H9 (cell line): ENCODE measurements around the gene CLEC10A. TPM values are rescaled to one million over a fixed set of nuclear protein-coding genes. Genes with fewer than 3 reads are reported as not detected.

Experiments
- DNase-seq: peaks from one replicate; pipeline ENCODE4 v3.0.0-alpha.2; 2017
- H2AFZ ChIP-seq: one replicate; pipeline ENCODE4 v1.6.1; 2013; ENCODE audit warnings: mild to moderate bottlenecking, low read length, control low read depth, moderate library complexity
- H2AK5ac ChIP-seq: 2 replicates; pipeline ENCODE4 v1.6.1; 2013; ENCODE audit warnings: low read length, control low read depth, mixed read lengths; ENCODE audit not compliant: insufficient read length
- H2BK120ac ChIP-seq: one replicate; pipeline ENCODE4 v1.6.1; 2013; ENCODE audit warnings: low read depth, mild to moderate bottlenecking, low read length, control low read depth, inconsistent platforms; ENCODE audit not compliant: poor library complexity, severe bottlenecking
- H2BK12ac ChIP-seq: 2 replicates; pipeline ENCODE4 v1.6.1; 2013; ENCODE audit warnings: low read length, control low read depth, mixed read lengths, low read depth; ENCODE audit not compliant: insufficient read length
- H2BK15ac ChIP-seq: 2 replicates; pipeline ENCODE4 v1.6.1; 2013; ENCODE audit warnings: low read depth, low read length, control low read depth
- H2BK20ac ChIP-seq: one replicate; pipeline ENCODE4 v1.6.1; 2013; ENCODE audit warnings: low read depth, mild to moderate bottlenecking, low read length, control low read depth, inconsistent platforms; ENCODE audit not compliant: poor library complexity, severe bottlenecking
- H2BK5ac ChIP-seq: 2 replicates; pipeline ENCODE4 v1.6.1; 2013; ENCODE audit warnings: low read length, control low read depth, mixed read lengths; ENCODE audit not compliant: insufficient read length
- H3K14ac ChIP-seq: 2 replicates; pipeline ENCODE4 v1.6.1; 2013; ENCODE audit warnings: low read length, control low read depth; ENCODE audit not compliant: insufficient read depth
- H3K18ac ChIP-seq: 2 replicates; pipeline ENCODE4 v1.6.1; 2013; ENCODE audit warnings: low read depth, mild to moderate bottlenecking, mixed read lengths, low read length, control low read depth; ENCODE audit not compliant: insufficient read length
- H3K23ac ChIP-seq: 2 replicates; pipeline ENCODE4 v1.6.1; 2013; ENCODE audit warnings: low read length, control low read depth, mixed read lengths, low read depth; ENCODE audit not compliant: insufficient read length
- H3K23me2 ChIP-seq: 2 replicates; pipeline ENCODE4 v1.6.1; 2013; ENCODE audit warnings: low read depth, mild to moderate bottlenecking, mixed read lengths, low read length, control low read depth; ENCODE audit not compliant: insufficient read length, poor library complexity, severe bottlenecking
- H3K27ac ChIP-seq: 2 replicates; pipeline ENCODE4 v1.5.1; 2013; ENCODE audit warnings: low read length, control low read depth, mixed read lengths, low read depth; ENCODE audit not compliant: insufficient read length
- H3K27me3 ChIP-seq: 2 replicates; pipeline ENCODE4 v1.6.1; 2013; ENCODE audit warnings: low read length, control low read depth, inconsistent platforms; ENCODE audit not compliant: insufficient read depth
- H3K4ac ChIP-seq: 2 replicates; pipeline ENCODE4 v1.6.1; 2013; ENCODE audit warnings: low read depth, mild to moderate bottlenecking, control low read depth, inconsistent platforms, low read length, moderate library complexity
- H3K4me1 ChIP-seq: 2 replicates; pipeline ENCODE4 v1.6.1; 2013; ENCODE audit warnings: low read length, control low read depth, inconsistent platforms; ENCODE audit not compliant: insufficient read depth
- H3K4me2 ChIP-seq: 2 replicates; pipeline ENCODE4 v1.6.1; 2013; ENCODE audit warnings: low read length, control low read depth, mixed read lengths; ENCODE audit not compliant: insufficient read length, insufficient read depth
- H3K56ac ChIP-seq: 2 replicates; pipeline ENCODE4 v1.6.1; 2013; ENCODE audit warnings: low read depth, mild to moderate bottlenecking, mixed read lengths, low read length, control low read depth; ENCODE audit not compliant: insufficient read length
- H3K79me1 ChIP-seq: 2 replicates; pipeline ENCODE4 v1.6.1; 2013; ENCODE audit warnings: low read depth, mild to moderate bottlenecking, moderate library complexity, low read length, control low read depth, inconsistent platforms; ENCODE audit not compliant: insufficient read depth, poor library complexity, severe bottlenecking
- H3K79me2 ChIP-seq: 2 replicates; pipeline ENCODE4 v1.6.1; 2013; ENCODE audit warnings: low read length, control low read depth, inconsistent platforms; ENCODE audit not compliant: insufficient read depth
- H3K9ac ChIP-seq: 2 replicates; pipeline ENCODE4 v1.6.1; 2013; ENCODE audit warnings: low read length, control low read depth, mixed read lengths; ENCODE audit not compliant: insufficient read length; ENCODE audit errors: extremely low read depth
- H3K9me3 ChIP-seq: one replicate; pipeline ENCODE4 v1.6.1; 2013; ENCODE audit warnings: low read depth, low read length, inconsistent platforms; ENCODE audit not compliant: control insufficient read depth
- H3T11ph ChIP-seq: one replicate; pipeline ENCODE4 v1.6.1; 2013; ENCODE audit warnings: mild to moderate bottlenecking, low read length, control low read depth, inconsistent platforms
- H4K20me1 ChIP-seq: one replicate; pipeline ENCODE4 v1.6.1; 2013; ENCODE audit not compliant: control insufficient read depth, insufficient read length, insufficient read depth
- H4K5ac ChIP-seq: 2 replicates; pipeline ENCODE4 v1.6.1; 2013; ENCODE audit warnings: low read depth, mild to moderate bottlenecking, mixed read lengths, low read length, control low read depth; ENCODE audit not compliant: insufficient read length
- H4K8ac ChIP-seq: replicated peaks from 2 replicates; pipeline ENCODE4 v1.6.1; 2013; ENCODE audit warnings: low read length, control low read depth, mixed read lengths, low read depth; ENCODE audit not compliant: insufficient read length
- H4K91ac ChIP-seq: 2 replicates; pipeline ENCODE4 v1.6.1; 2013; ENCODE audit warnings: low read depth, mild to moderate bottlenecking, moderate library complexity, mixed read lengths, low read length, control low read depth; ENCODE audit not compliant: insufficient read length
- H3K27ac Mint-ChIP-seq, 3 experiments: 2 replicates in 2 of 3; 3 replicates in 1 of 3; pipeline ENCODE4 v1.8.0; 2020 to 2021; ENCODE audit warnings: mixed read lengths in 3 of 3, mild to moderate bottlenecking in 1 of 3, moderate library complexity in 1 of 3
- H3K27me3 Mint-ChIP-seq: 2 replicates; pipeline ENCODE4 v1.8.0; 2021; ENCODE audit warnings: low read depth, mild to moderate bottlenecking, moderate library complexity, mixed read lengths
- H3K36me3 Mint-ChIP-seq, 3 experiments: 2 replicates in 2 of 3; 3 replicates in 1 of 3; pipeline ENCODE4 v1.8.0; 2020 to 2021; ENCODE audit warnings: low read depth in 3 of 3, mixed read lengths in 3 of 3; ENCODE audit not compliant: insufficient read depth in 1 of 3
- H3K4me1 Mint-ChIP-seq, 2 experiments: 2 replicates each; pipeline ENCODE4 v1.8.0; 2020; ENCODE audit warnings: mixed read lengths in 2 of 2
- H3K4me3 Mint-ChIP-seq, 2 experiments: 2 replicates in 1 of 2; 3 replicates in 1 of 2; pipeline ENCODE4 v1.8.0; 2020 to 2021; ENCODE audit warnings: mild to moderate bottlenecking in 2 of 2, mixed read lengths in 2 of 2, moderate library complexity in 1 of 2
- H3K9me3 Mint-ChIP-seq, 2 experiments: 2 replicates in 1 of 2; 3 replicates in 1 of 2; pipeline ENCODE4 v1.8.0; 2020; ENCODE audit warnings: mild to moderate bottlenecking in 2 of 2, mixed read lengths in 2 of 2, moderate library complexity in 1 of 2
- WGBS: extraction: QIAGEN DNeasy Blood & Tissue Kit; methylation state at CpG from one replicate; pipeline ENCODE4 v1.1.7; 2013; ENCODE audit warnings: missing lambda C conversion rate, low lambda C conversion rate, mixed read lengths; ENCODE audit not compliant: insufficient read length; ENCODE audit errors: extremely low coverage; 5-methylcytosine and 5-hydroxymethylcytosine counted together
- total RNA-seq: library from RNA; stranded (reverse); gene quantifications from 2 replicates; pipeline ENCODE4 v1.2.1, GENCODE V29; 2021
- TF ChIP-seq, protein P1 (sequence below): fragments of 200-600 bp; sonication (generic); conservative IDR thresholded peaks from 3 replicates; pipeline ENCODE4 v1.8.0; 2021; ENCODE audit warnings: antibody characterized with exemption, mild to moderate bottlenecking

Gene CLEC10A
- total RNA-seq, 1 experiment from 2014 or later, result not detected

DNA sequence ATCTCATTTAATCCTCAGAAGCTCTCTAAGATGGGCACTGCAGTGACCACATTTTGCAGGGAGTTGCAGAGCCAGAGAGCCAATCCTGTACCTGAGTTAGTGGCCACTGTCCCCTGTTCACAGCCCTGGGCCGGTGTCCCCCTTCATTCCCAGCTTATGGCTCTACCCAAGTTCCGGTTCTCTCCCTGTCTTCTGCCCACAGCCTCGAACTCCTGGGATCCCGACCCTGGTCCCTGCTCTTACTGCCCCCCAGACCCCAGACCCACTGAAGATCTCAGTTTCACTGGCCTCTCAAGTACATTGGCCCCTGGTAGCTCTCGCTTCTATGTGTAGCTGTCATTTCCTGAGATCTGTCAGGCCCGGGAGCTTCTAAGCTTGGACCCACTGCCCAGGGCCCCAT is 22.4 kb upstream of the CLEC10A start:
- no peaks in the 10 kb centered on the region for H3K36me3 Mint-ChIP-seq

More for the DNA sequence above, 22.4 kb upstream of the CLEC10A start:
- no peak overlapping the region for H2AK5ac ChIP-seq
- no peak overlapping the region for H3T11ph ChIP-seq
- H3K9me3 ChIP-seq, result no peaks in the 10 kb centered on the region
- H3K4me2 ChIP-seq, result no peak overlapping the region
- H3K9ac ChIP-seq, result no peak overlapping the region
- Mint-ChIP-seq H3K4me3 (no peak overlapping the region), H3K27ac (no peak overlapping the region), H3K4me1 (no peaks in the 10 kb centered on the region), H3K27me3 (peaks cover 17% of the 10 kb centered on the region), H3K9me3 (no peaks in the 10 kb centered on the region)
- H2BK120ac ChIP-seq, result no peak overlapping the region
- no peak overlapping the region for H3K14ac ChIP-seq
- no peak overlapping the region for H3K23ac ChIP-seq
- no peak overlapping the region for H2BK12ac ChIP-seq
- no peak overlapping the region for H3K56ac ChIP-seq
- no peak overlapping the region for H4K8ac ChIP-seq
- no peak overlapping the region for H3K4ac ChIP-seq
- H2AFZ ChIP-seq, result no peak overlapping the region
- no peak overlapping the region for H2BK20ac ChIP-seq
- H3K23me2 ChIP-seq, result no peaks in the 10 kb centered on the region
- no peaks in the 10 kb centered on the region for H3K79me1 ChIP-seq
- H4K5ac ChIP-seq, result no peak overlapping the region
- H3K4me1 ChIP-seq, result no peaks in the 10 kb centered on the region
- no peak overlapping the region for H2BK5ac ChIP-seq
- TF ChIP-seq, protein P1, sequence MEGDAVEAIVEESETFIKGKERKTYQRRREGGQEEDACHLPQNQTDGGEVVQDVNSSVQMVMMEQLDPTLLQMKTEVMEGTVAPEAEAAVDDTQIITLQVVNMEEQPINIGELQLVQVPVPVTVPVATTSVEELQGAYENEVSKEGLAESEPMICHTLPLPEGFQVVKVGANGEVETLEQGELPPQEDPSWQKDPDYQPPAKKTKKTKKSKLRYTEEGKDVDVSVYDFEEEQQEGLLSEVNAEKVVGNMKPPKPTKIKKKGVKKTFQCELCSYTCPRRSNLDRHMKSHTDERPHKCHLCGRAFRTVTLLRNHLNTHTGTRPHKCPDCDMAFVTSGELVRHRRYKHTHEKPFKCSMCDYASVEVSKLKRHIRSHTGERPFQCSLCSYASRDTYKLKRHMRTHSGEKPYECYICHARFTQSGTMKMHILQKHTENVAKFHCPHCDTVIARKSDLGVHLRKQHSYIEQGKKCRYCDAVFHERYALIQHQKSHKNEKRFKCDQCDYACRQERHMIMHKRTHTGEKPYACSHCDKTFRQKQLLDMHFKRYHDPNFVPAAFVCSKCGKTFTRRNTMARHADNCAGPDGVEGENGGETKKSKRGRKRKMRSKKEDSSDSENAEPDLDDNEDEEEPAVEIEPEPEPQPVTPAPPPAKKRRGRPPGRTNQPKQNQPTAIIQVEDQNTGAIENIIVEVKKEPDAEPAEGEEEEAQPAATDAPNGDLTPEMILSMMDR, result no peak
- H4K20me1 ChIP-seq, result no peaks in the 10 kb centered on the region
- H2BK15ac ChIP-seq, result no peak overlapping the region; the same call in 1 of the 2 replicates
- DNase-seq, result no peak
- H4K91ac ChIP-seq, result no peak overlapping the region
- no CpG with 5 or more reads among the region's 6 CpGs for WGBS
- H3K27me3 ChIP-seq, result no peaks in the 10 kb centered on the region
- H3K27ac ChIP-seq, result no peak overlapping the region
- H3K18ac ChIP-seq, result no peak overlapping the region
- H3K79me2 ChIP-seq, result no peaks in the 10 kb centered on the region
